WTC11 (cell line): ENCODE measurements around the gene SLC36A1. TPM values are rescaled to one million over a fixed set of nuclear protein-coding genes. Genes with fewer than 3 reads are reported as not detected.

Source experiments
- ATAC-seq: fragments of 200-7000 bp; cut with Tn5 transposase; 2 replicates; pipeline ENCODE4 v1.10.0; 2021; ENCODE audit warnings: mild to moderate bottlenecking, moderate library complexity
- CTCF ChIA-PET: fragments of 300-600 bp; sonication (Branson Sonifier 250); formaldehyde crosslinking; loops from one replicate; lab custom pipeline; 2021; ENCODE audit warnings: antibody characterized with exemption; lab: Charles Lee
- POLR2A ChIA-PET: fragments of 350-600 bp; sonication (Branson Sonifier 250); formaldehyde crosslinking; loops from one replicate; lab custom pipeline; 2021; ENCODE audit warnings: antibody characterized with exemption; lab: Charles Lee
- DNase-seq: peaks from one replicate; pipeline ENCODE4 v3.0.0; 2021; ENCODE audit warnings: low spot score
- H3K27ac Mint-ChIP-seq: 2 replicates; pipeline ENCODE4 v1.8.0; 2021; ENCODE audit warnings: mixed read lengths
- H3K27me3 Mint-ChIP-seq: 2 replicates; pipeline ENCODE4 v1.8.0; 2021; ENCODE audit warnings: low read depth, mild to moderate bottlenecking, moderate library complexity, mixed read lengths
- H3K36me3 Mint-ChIP-seq: 2 replicates; pipeline ENCODE4 v1.8.0; 2021; ENCODE audit warnings: mixed read lengths
- H3K4me1 Mint-ChIP-seq: 2 replicates; pipeline ENCODE4 v1.8.0; 2022; ENCODE audit warnings: mixed read lengths
- H3K4me3 Mint-ChIP-seq: 2 replicates; pipeline ENCODE4 v1.8.0; 2021; ENCODE audit warnings: mild to moderate bottlenecking, moderate library complexity, mixed read lengths
- H3K9me3 Mint-ChIP-seq: 2 replicates; pipeline ENCODE4 v1.8.0; 2021; ENCODE audit warnings: mixed read lengths
- AR ChIP-seq: fragments of 250-450 bp; sonication (Bioruptor Pico); IDR thresholded peaks from 2 replicates; pipeline ENCODE4 v1.9.0; 2021; ENCODE audit warnings: mild to moderate bottlenecking
- CREB1 ChIP-seq: sonication (generic); formaldehyde crosslinking; IDR thresholded peaks from 2 replicates; pipeline ENCODE4 v1.8.0; 2023; ENCODE audit warnings: mild to moderate bottlenecking, missing genetic modification reagents
- CTCF ChIP-seq: fragments of 200-600 bp; IDR thresholded peaks from 2 replicates; pipeline ENCODE4 v1.8.0; 2022; ENCODE audit warnings: antibody characterized with exemption
- E2F1 ChIP-seq: sonication (generic); formaldehyde crosslinking; IDR thresholded peaks from 2 replicates; pipeline ENCODE4 v1.8.0; 2022; ENCODE audit warnings: mild to moderate bottlenecking, missing genetic modification reagents
- E2F4 ChIP-seq: sonication (generic); formaldehyde crosslinking; IDR thresholded peaks from 2 replicates; pipeline ENCODE4 v1.8.1; 2022; ENCODE audit warnings: low read depth, mild to moderate bottlenecking, moderate library complexity, missing genetic modification reagents, borderline replicate concordance
- EMX1 ChIP-seq: fragments of 250-450 bp; sonication (Bioruptor Pico); IDR thresholded peaks from 2 replicates; pipeline ENCODE4 v1.8.0; 2021; ENCODE audit warnings: mild to moderate bottlenecking
- FOXP1 ChIP-seq: sonication (generic); formaldehyde crosslinking; IDR thresholded peaks from 2 replicates; pipeline ENCODE4 v1.8.0; 2022; ENCODE audit warnings: missing genetic modification reagents, mild to moderate bottlenecking, moderate library complexity, borderline replicate concordance
- GRHL2 ChIP-seq: fragments of 250-450 bp; sonication (Bioruptor Pico); IDR thresholded peaks from 2 replicates; pipeline ENCODE4 v1.8.0; 2022; ENCODE audit warnings: mild to moderate bottlenecking, moderate library complexity; ENCODE audit not compliant: insufficient replicate concordance, severe bottlenecking
- HMGXB4 ChIP-seq: sonication (generic); formaldehyde crosslinking; IDR thresholded peaks from 2 replicates; pipeline ENCODE4 v1.8.1; 2023; ENCODE audit warnings: mild to moderate bottlenecking, moderate library complexity, missing genetic modification reagents
- MAX ChIP-seq: sonication (generic); formaldehyde crosslinking; IDR thresholded peaks from 2 replicates; pipeline ENCODE4 v1.8.0; 2022; ENCODE audit warnings: mild to moderate bottlenecking, missing genetic modification reagents
- MYBL2 ChIP-seq: sonication (generic); formaldehyde crosslinking; IDR thresholded peaks from 2 replicates; pipeline ENCODE4 v1.8.1; 2023; ENCODE audit warnings: mild to moderate bottlenecking, moderate library complexity, missing genetic modification reagents
- NFATC4 ChIP-seq: fragments of 250-450 bp; sonication (Bioruptor Pico); IDR thresholded peaks from 2 replicates; pipeline ENCODE4 v1.9.0; 2021; ENCODE audit warnings: mild to moderate bottlenecking
- NR2C2 ChIP-seq: sonication (generic); formaldehyde crosslinking; IDR thresholded peaks from 2 replicates; pipeline ENCODE4 v1.8.0; 2022; ENCODE audit warnings: mild to moderate bottlenecking, missing genetic modification reagents
- NR3C1 ChIP-seq: sonication (generic); formaldehyde crosslinking; conservative IDR thresholded peaks from 2 replicates; pipeline ENCODE4 v1.8.1; 2023; ENCODE audit warnings: low read depth, mild to moderate bottlenecking, missing genetic modification reagents
- OVOL2 ChIP-seq: fragments of 250-450 bp; sonication (Bioruptor Pico); IDR thresholded peaks from 2 replicates; pipeline ENCODE4 v1.9.0; 2021; ENCODE audit warnings: mild to moderate bottlenecking, borderline replicate concordance
- PRRX2 ChIP-seq: fragments of 250-450 bp; sonication (Bioruptor Pico); IDR thresholded peaks from 2 replicates; pipeline ENCODE4 v1.8.0; 2021; ENCODE audit warnings: mild to moderate bottlenecking
- RORB ChIP-seq: fragments of 250-450 bp; sonication (Bioruptor Pico); IDR thresholded peaks from 2 replicates; pipeline ENCODE4 v1.9.0; 2021; ENCODE audit warnings: mild to moderate bottlenecking
- SP1 ChIP-seq: sonication (generic); formaldehyde crosslinking; conservative IDR thresholded peaks from 2 replicates; pipeline ENCODE4 v1.8.1; 2022; ENCODE audit warnings: missing genetic modification reagents
- TP53 ChIP-seq: sonication (generic); formaldehyde crosslinking; IDR thresholded peaks from 2 replicates; pipeline ENCODE4 v1.8.1; 2023; ENCODE audit warnings: mild to moderate bottlenecking, missing genetic modification reagents
- ZBTB21 ChIP-seq: sonication (generic); formaldehyde crosslinking; IDR thresholded peaks from 2 replicates; pipeline ENCODE4 v1.8.1; 2023; ENCODE audit warnings: mild to moderate bottlenecking, missing genetic modification reagents, borderline replicate concordance
- ZBTB43 ChIP-seq: sonication (generic); formaldehyde crosslinking; IDR thresholded peaks from 2 replicates; pipeline ENCODE4 v1.8.1; 2023; ENCODE audit warnings: mild to moderate bottlenecking, missing genetic modification reagents
- ZNF121 ChIP-seq: sonication (generic); formaldehyde crosslinking; IDR thresholded peaks from 2 replicates; pipeline ENCODE4 v1.8.0; 2023; ENCODE audit warnings: missing genetic modification reagents
- ZNF263 ChIP-seq: sonication (generic); formaldehyde crosslinking; IDR thresholded peaks from 2 replicates; pipeline ENCODE4 v1.8.1; 2022; ENCODE audit warnings: low read depth, mild to moderate bottlenecking, moderate library complexity, missing genetic modification reagents
- ZNF416 ChIP-seq: fragments of 250-450 bp; sonication (Bioruptor Pico); IDR thresholded peaks from 2 replicates; pipeline ENCODE4 v1.9.0; 2021; ENCODE audit warnings: mild to moderate bottlenecking, inconsistent platforms
- ZNF425 ChIP-seq: fragments of 250-450 bp; sonication (Bioruptor Pico); conservative IDR thresholded peaks from 2 replicates; pipeline ENCODE4 v1.9.0; 2021; ENCODE audit warnings: mild to moderate bottlenecking
- ZNF671 ChIP-seq: fragments of 250-450 bp; sonication (Bioruptor Pico); IDR thresholded peaks from 2 replicates; pipeline ENCODE4 v1.8.0; 2021; ENCODE audit warnings: mild to moderate bottlenecking
- total RNA-seq: library from RNA; stranded (reverse); gene quantifications from 3 replicates; pipeline ENCODE4 v1.2.3, GENCODE V29; 2021

Gene SLC36A1
- total RNA-seq, 1 experiment from 2014 or later = 12.2 TPM

- peaks cover 39% of the 10 kb centered on the region for H3K9me3 Mint-ChIP-seq
- no peak overlapping the region for H3K27ac Mint-ChIP-seq
- ATAC-seq (no peak), DNase-seq (no peak)
- CTCF ChIA-PET = no interaction called here
- POLR2A ChIA-PET = no interaction called here
- H3K36me3 Mint-ChIP-seq = peaks cover 32% of the 10 kb centered on the region
- no peak overlapping the region for H3K4me3 Mint-ChIP-seq
- H3K27me3 Mint-ChIP-seq = peaks cover 6% of the 10 kb centered on the region; the same call in 1 of the 2 replicates
- TF ChIP-seq NR2C2 (CRISPR knock-in tag) (no peak), CTCF (no peak), ZNF263 (CRISPR knock-in tag) (no peak), MYBL2 (no peak), FOXP1 (CRISPR knock-in tag) (no peak), OVOL2 (no peak), E2F4 (CRISPR knock-in tag) (no peak)
- TF ChIP-seq, all 79 proteins: peak for 0
- no peaks in the 10 kb centered on the region for H3K4me1 Mint-ChIP-seq
Observed at GRCh38 chr5:151417712-151418111, 29.7 kb upstream of the SLC36A1 start.

GRCh38 chr5:151420127-151420526 lies 27.3 kb upstream of the SLC36A1 start:
- CTCF ChIA-PET = no interaction called here
- Mint-ChIP-seq H3K9me3 (peaks cover 38% of the 10 kb centered on the region), H3K4me3 (no peak overlapping the region), H3K27ac (no peak overlapping the region)
- DNase-seq = no peak
- POLR2A ChIA-PET = no interaction called here
- TF ChIP-seq ZNF416 (CRISPR knock-in tag) (no peak), NR3C1 (no peak), ZBTB43 (no peak), ZNF425 (CRISPR knock-in tag) (no peak), CREB1 (CRISPR knock-in tag) (no peak), SP1 (CRISPR knock-in tag) (no peak), ZNF671 (CRISPR knock-in tag) (no peak), EMX1 (no peak), ZNF121 (CRISPR knock-in tag) (no peak), TP53 (CRISPR knock-in tag) (no peak), E2F1 (CRISPR knock-in tag) (no peak), RORB (CRISPR knock-in tag) (no peak), ZBTB21 (CRISPR knock-in tag) (no peak), NFATC4 (CRISPR knock-in tag) (no peak), AR (CRISPR knock-in tag) (no peak), GRHL2 (CRISPR knock-in tag) (no peak), PRRX2 (no peak), MAX (no peak), HMGXB4 (CRISPR knock-in tag) (no peak)
- TF ChIP-seq, all 79 proteins: peak for 0
- peaks cover 6% of the 10 kb centered on the region for H3K27me3 Mint-ChIP-seq
- ATAC-seq = no peak
- H3K36me3 Mint-ChIP-seq = peaks cover 32% of the 10 kb centered on the region
- peaks cover 8% of the 10 kb centered on the region for H3K4me1 Mint-ChIP-seq
